ENCODE measurements around the gene MPC1. TPM values are rescaled to one million over a fixed set of nuclear protein-coding genes. Genes with fewer than 3 reads are reported as not detected.

The MPC1 gene
- total RNA-seq, 1 donor from 2014 or later = 40.9 TPM

DNA sequence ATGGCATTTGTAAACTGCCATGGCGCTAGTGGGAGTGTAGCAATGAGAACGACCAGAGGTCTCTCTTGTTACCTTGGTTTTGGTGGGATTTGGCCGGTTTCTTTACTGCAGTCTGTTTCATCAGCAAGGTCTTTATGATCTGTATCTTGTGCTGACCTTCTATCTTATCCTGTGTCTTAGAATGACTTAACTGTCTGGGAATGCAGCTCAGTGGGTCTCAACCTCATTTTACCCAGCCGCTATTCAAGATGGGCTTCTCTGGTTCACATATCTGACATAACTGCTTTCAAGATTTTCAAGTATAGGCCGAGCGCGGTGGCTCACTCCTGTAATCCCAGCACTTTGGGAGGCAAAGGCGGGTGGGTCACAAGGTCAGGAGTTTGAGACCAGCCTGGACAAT is 38.5 kb downstream of the MPC1 start:
- Mint-ChIP-seq H3K4me3 (peak overlapping the region; percentile 76), H3K27ac (no peak overlapping the region), H3K4me1 (ENCODE audit: unreplicated experiment) (peaks cover 6% of the 10 kb centered on the region), H3K36me3 (no peaks in the 10 kb centered on the region), H3K27me3 (no peaks in the 10 kb centered on the region), H3K9me3 (peaks cover 6% of the 10 kb centered on the region)
- no peak for DNase-seq (ENCODE audit: extremely low spot score, unreplicated experiment)
- TF ChIP-seq, protein P1, sequence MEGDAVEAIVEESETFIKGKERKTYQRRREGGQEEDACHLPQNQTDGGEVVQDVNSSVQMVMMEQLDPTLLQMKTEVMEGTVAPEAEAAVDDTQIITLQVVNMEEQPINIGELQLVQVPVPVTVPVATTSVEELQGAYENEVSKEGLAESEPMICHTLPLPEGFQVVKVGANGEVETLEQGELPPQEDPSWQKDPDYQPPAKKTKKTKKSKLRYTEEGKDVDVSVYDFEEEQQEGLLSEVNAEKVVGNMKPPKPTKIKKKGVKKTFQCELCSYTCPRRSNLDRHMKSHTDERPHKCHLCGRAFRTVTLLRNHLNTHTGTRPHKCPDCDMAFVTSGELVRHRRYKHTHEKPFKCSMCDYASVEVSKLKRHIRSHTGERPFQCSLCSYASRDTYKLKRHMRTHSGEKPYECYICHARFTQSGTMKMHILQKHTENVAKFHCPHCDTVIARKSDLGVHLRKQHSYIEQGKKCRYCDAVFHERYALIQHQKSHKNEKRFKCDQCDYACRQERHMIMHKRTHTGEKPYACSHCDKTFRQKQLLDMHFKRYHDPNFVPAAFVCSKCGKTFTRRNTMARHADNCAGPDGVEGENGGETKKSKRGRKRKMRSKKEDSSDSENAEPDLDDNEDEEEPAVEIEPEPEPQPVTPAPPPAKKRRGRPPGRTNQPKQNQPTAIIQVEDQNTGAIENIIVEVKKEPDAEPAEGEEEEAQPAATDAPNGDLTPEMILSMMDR (conservative IDR thresholded peaks at IDR 0.05) = no peak

DNA sequence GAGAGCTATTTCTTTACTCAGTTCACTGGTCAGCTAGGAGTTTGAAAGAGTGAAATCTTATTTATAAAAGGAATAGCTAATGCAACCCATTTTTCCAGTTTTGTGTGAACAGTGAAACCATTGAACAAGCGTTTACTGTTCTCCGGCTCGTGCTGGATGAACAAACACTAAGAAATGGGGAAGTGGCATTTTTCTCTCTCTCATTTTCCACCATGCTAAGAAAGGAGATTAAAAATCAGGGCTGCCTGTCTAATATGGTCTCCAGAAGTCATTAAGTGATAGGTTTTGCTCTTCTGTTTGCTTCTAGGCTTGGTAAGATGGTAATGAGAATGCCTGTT is 39.6 kb downstream of the MPC1 start:
- Mint-ChIP-seq H3K4me1 (ENCODE audit: unreplicated experiment) (peaks cover 6% of the 10 kb centered on the region), H3K9me3 (peaks cover 2% of the 10 kb centered on the region), H3K36me3 (peaks cover 3% of the 10 kb centered on the region), H3K4me3 (peak overlapping the region; percentile 93), H3K27me3 (no peaks in the 10 kb centered on the region), H3K27ac (peak overlapping the region; percentile 84)
- no peak for DNase-seq (ENCODE audit: extremely low spot score, unreplicated experiment)
- TF ChIP-seq, protein P1 (conservative IDR thresholded peaks at IDR 0.05) = no peak

DNA sequence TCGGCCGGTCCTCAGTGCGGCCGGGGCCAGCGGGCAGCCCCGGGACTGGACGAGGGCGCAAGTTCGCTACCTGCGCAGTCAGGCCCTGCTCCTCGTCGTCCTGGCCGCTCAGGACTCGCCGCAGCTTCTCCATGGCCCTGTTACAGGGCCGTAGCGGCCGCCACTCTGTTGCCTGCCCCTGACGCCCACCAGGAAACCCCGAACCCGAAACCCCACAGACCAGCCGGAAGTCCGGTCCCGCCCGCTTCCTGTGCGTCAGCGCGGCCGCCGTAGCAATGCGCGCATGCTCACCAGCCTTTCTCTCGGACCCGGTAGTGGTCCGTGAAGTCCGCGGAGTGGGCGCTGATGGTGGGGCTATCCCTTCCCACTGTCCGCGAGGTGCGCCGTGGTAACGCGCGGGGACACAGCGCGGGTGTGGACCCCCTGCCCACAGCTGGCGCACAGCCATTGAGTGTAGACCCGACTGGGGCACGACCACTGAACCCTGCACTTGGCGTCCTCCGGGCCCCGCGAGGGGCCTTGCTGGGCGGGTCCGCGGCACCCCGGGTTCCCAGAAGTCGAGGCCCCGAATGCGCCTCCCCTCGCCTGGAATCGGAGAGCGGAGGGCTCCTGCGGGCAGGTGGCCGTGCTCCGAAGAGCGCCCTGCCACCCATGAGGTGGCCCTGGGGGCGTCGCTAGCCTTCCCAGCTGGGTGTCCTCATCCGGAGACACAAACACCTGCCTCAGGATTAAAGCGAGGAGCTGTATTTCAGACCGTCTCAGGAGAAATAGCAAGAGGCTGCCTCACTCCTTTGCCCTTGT is 40.2 kb downstream of the MPC1 start, which contains the start of gene SFT2D1:
TSS of gene SFT2D1 (minus strand) at position 197 of the 801 bp plus-strand sequence. CDS start at position 133, 64 bp downstream.
- H3K36me3 Mint-ChIP-seq = peaks cover 5% of the 10 kb centered on the region
- TF ChIP-seq, protein P1 (conservative IDR thresholded peaks at IDR 0.05) = no peak
- peak; percentile 87 for DNase-seq (ENCODE audit: extremely low spot score, unreplicated experiment)

DNA sequence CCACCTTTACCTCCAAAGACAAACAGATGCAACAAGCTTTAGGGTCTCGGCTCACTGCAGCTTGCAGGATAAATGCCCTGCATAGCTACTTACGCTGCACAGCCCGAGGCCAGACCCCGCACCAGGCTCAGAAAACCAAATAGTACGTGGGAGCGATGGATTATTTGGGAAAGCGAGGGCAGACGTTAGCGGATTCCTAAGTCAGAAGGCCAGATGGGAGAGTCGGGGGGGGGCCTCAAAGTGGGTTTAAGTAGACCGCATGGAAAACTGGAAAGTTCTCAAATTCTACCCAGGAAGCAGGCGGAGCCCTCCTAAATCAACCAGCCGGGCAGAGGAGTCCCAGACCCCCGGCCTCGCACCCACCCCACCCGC is 40.8 kb downstream of the MPC1 start:
- peak overlapping the region; percentile 93 for H3K4me3 Mint-ChIP-seq
- peaks cover 9% of the 10 kb centered on the region for H3K36me3 Mint-ChIP-seq
- H3K4me1 Mint-ChIP-seq (ENCODE audit: unreplicated experiment) = peaks cover 6% of the 10 kb centered on the region
- no peaks in the 10 kb centered on the region for H3K27me3 Mint-ChIP-seq
- peak overlapping the region; percentile 74 for H3K27ac Mint-ChIP-seq
- TF ChIP-seq, protein P1 (conservative IDR thresholded peaks at IDR 0.05) = no peak
- no peaks in the 10 kb centered on the region for H3K9me3 Mint-ChIP-seq
- no peak for DNase-seq (ENCODE audit: extremely low spot score, unreplicated experiment)

More for the DNA sequence above, 40.2 kb downstream of the MPC1 start, which contains the start of gene SFT2D1:
- Mint-ChIP-seq H3K4me1 (ENCODE audit: unreplicated experiment) (peaks cover 6% of the 10 kb centered on the region), H3K27me3 (no peaks in the 10 kb centered on the region), H3K9me3 (no peaks in the 10 kb centered on the region), H3K4me3 (peak within 1 kb of the TSS; percentile 93), H3K27ac (peak within 1 kb of the TSS; percentile 84)

DNA sequence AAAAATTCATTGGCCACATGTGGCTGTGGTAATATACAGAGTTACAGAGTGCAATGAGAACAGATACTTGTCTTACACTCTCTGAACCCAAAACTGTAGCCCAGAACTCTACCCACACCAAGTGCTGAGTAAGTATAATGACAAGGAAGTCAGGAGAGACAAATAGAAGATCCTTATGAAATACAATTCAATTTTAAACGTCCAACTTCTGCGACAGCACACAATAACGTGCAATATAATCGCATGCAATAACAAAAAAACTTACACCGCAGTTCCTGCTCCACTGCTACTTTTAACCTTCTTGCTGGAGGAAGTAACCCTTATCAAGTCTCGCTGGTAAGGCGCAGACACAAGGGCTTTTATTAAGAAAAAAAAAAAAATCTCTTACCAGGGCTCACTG is 41.3 kb downstream of the MPC1 start:
- Mint-ChIP-seq H3K4me3 (peak overlapping the region; percentile 93), H3K4me1 (ENCODE audit: unreplicated experiment) (peaks cover 6% of the 10 kb centered on the region), H3K27me3 (no peaks in the 10 kb centered on the region), H3K36me3 (peaks cover 9% of the 10 kb centered on the region), H3K27ac (peak overlapping the region; percentile 74), H3K9me3 (no peaks in the 10 kb centered on the region)
- TF ChIP-seq, protein P1 (conservative IDR thresholded peaks at IDR 0.05) = no peak
- DNase-seq (ENCODE audit: extremely low spot score, unreplicated experiment) = no peak

Measured in type B pancreatic cell (in vitro differentiated cells).